ENCODE results near the gene KLHL6.
A peak's percentile ranks its signal among the peaks of the same experiment; 100 is the strongest.
"Not testable (repeated sequence)": the region's sequence is repeated elsewhere in the genome, so short reads cannot be mapped to it uniquely, and the experiment has no call there.

KLHL6 gene

DNA sequence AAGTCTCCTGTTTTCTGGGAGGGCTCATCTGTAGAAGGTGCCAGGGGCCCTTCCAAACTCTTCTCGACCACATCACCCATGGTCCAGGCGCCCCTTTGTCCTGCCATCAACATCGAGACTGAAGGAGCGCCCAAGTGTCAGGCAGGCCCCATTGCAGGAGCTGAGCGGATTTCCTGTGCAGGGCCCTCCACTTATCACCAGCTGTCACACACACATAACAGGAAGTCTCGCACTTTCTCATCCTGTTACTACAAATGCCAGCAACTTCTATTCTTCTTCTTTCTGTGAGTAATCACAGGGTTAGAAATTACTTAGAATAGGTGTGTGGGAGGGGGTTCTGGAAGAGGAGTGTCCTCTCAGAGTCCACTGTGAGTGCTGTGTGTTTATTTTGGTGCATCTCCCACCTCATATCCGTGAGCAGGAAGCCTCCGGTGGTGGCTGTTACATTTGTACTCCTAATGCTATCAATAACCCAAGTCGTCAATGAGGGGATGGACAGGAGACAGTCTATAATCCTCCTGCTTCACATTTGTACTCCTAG is at the start of gene KLHL6:
Gene KLHL6, minus strand, starts transcription at position 166 of the 541 bp plus-strand sequence. Its CDS starts 53 bp downstream, at position 113.
- peak; percentile 87 for DNase-seq

- DNase-seq: no peak
These were observed 42.5 kb upstream of the KLHL6 start for GRCh38 chr3:183597959-183598358.

DNA sequence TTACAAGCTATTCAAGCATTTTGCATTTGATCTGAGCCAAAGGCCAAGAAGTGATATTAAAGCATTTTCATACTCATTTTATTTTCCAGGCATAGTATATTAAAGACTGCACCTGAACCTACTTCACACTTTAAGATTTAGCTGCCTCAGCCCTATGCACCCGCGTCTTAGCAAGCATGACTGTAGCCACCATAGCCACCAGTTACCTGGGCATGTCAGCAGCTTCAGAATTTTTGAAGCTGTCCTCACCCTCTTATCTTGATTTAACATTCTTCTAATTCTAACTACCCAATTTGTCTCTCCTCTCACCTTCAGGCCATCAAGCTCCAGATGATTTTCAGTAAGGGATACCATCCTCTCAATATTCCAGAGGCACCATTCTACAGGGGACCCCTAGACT is 39.1 kb upstream of the KLHL6 start:
- DNase-seq: no peak

DNA sequence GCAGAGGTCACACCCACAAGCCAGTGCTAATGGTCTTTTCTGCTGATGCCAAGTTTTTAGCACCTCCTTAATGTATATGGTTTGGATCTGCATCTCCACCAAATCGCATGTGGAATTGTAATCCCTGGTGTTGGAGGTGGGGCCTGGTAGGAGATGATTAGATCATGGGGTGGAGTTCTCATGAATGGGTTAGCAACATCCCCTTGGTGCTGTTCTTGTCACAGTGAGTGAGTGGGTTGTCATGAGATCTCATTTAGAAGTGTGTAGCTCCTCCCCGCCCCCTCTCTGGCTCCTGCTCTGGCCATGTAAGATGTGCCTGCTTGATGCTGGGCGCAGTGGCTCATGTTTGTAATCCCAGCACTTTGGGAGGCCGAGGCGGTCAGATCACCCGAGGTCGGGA is 37.3 kb upstream of the KLHL6 start:
- DNase-seq: no peak

DNA sequence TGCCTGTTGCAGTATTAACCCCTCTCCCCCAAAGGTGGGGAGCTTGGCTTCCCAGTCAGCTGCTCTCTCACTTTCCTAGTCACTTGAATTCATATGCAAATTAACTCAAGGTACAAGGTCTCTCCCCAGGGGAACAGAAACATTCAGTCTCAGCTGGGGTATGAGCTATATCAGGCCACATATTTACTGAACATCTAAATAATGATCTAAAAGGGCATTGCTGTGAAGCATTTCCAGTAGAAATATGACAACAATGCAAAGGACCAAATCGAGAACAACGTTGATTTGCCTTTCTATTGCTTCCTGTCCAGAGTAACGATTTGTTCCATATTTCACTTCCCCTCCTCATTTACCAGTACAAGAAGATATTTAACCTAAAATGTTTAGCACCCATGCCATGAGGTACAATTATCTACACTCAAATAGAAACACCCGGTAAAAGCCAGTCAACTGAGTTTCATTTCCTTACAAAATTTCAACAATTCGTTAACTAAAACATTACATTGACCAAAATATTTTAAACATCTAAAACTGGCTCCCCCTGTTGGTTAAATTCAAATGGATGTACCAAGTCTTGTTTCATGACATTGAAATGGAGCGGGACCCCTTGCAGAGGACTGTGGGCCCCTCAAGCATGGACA is 36.5 kb upstream of the KLHL6 start:
- peak; percentile 59 for DNase-seq

DNA sequence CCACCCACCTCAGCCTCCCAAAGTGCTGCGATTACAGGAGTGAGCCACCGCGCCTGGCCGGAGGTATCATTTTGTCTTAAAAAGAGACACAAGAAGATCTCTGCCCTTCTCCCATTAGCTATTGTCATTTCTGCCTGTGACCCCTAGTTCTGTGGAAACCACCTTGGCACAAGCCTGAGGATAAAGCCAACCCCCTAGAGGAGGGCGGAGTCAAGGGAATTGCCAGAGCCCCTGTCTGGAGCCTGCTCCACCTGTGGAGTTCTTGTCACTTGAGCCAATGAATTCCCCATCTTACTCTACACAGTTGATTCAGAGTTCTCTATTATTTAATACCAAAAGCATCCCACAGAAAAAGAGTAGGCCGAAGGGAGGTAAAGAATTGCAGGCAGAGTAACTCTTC is 34.9 kb upstream of the KLHL6 start:
- DNase-seq: no peak

- DNase-seq: peak; percentile 68
These were observed 31.8 kb upstream of the KLHL6 start for GRCh38 chr3:183587336-183587735.

- no peak for DNase-seq
These were observed 31.0 kb upstream of the KLHL6 start for GRCh38 chr3:183586477-183586876.

GRCh38 chr3:183584914-183585280 is 29.4 kb upstream of the KLHL6 start:
- DNase-seq: no peak

DNA sequence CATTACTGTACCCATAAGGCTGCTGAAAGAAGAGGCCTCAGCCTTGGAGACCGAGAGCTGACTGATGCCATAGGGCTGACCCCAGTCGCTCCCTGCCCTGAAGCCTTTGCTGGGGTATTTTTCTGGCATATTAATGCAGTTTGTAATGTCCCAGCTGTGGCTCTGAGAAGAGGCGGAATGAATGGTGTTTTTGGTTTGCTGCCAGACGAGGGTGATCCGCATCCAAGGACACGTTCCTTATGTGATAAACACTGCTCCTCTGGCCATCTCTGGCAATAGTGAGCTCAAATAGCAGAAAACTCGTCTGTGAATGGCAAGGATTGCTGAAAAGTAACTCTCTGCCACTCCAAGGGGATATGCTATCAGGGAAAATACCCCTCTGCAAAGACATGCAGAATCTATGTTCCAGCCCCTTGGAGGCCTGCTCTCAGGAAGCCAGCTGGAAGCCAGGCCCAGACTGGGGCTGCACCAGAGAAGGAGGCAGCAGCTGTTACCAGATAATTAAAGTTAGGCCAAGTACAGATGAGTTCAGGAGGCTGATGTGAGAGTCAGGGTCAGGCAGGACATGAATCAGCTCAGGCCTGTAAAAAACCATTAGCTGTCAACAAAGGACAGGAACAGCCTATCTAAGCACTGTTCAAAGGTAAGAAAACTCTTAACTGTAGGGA is 28.9 kb upstream of the KLHL6 start:
- peak; percentile 83 for DNase-seq

DNA sequence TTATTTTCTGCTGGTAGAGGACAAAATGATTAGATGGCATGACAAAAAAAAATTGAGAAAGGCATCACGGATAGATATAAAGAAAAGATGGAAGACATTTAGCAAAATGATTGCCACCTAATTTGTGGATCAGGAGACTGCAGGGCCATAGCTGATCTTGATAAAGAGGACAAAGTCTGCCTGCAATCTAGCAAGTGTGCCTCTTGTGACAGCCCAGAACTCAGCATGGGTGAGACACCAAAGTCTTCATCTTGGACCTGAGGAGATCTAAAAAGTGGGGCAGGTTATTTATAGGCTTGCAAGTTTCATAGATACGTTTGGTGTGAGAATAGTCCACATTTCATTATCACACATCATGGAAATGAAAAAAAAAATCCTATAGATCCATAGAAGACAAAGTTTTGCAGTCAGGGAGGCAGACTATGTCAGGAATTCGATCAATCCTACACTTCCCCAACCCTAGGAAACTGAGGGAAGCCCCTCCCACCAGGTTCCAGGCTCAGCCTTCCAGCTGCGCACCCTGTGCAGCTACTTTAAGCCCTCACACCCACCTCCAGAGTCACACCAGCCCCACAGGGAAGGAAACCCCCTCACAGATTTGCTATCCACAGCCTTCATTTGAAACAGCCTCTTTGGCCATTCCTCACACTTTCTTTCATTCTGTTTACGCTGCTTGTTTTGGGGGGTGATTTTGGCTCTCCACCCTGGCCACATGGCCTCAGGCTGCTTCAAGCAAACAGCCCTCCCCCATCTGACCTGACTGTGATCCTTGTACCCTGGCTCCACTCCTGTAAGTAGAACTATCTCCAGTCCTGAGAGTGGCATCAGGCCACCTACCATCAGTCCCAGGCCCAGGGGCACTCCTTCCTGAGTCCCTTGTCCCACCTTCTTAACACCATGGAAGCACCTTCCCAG is 28.1 kb upstream of the KLHL6 start:
- peak; percentile 41 for DNase-seq

DNA sequence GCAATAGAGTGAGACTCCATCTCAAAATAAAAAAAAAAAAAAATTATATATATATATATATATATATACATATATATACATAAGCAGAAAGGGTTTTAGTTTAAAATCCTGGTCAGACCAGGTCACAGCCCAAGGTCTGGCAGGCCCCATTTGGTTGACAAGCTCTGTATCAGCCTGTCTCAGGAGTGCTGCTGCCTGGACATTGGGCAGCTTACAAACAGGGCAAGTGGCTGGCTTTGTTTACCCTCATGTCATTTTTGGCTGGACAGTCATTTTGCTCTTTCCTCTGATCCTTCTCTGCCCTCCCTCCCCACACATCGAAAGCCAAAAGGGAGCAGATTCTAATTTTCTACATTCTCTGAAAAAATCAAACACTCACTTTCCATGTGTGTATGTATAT is 26.7 kb upstream of the KLHL6 start:
- no peak for DNase-seq

- DNase-seq: peak; percentile 94
These were observed 26.1 kb upstream of the KLHL6 start for GRCh38 chr3:183581496-183582155.

DNA sequence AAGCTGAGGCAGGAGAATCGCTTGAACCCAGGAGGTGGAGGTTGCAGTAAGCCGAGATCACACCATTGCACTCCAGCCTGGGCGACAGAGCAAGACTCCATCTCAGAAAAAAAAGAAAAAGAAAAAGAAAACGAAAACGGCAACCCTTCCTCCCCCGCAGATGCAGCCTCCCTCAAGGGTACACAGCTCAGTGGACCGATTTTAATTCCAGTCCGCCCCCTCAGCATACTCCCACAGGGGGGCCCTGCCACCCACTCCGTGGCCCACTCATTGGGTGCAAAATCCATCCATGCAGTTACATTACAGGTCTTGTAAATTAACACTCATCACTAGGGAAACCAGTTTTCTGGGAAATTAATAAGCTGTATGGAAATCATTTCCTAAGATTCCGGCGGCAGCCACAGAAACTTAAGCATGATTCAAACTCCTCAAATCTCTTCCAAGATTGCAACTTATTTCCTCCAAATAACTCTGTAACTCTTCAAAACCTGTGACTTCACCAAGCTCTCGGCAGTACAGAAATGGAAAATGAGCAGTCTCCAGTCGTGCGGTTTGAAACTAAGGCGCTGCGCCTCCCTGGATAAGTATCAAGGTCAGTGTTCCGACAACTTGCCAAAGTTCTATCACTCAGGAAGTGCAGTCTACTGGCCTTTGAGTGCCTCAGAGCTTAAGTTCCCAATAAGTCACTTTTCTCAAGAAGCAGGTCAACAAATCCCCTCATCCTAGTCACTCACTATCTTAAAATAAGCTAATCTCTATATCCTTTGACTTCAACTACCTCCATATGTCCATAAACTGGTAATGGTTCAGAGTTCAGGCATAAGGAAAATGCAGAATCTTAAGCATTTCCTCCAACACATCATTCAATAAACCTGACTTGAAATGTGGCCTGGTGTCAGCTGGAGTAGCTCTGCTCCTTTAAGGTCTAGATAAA is 24.7 kb upstream of the KLHL6 start:
- peak; percentile 25 for DNase-seq

DNA sequence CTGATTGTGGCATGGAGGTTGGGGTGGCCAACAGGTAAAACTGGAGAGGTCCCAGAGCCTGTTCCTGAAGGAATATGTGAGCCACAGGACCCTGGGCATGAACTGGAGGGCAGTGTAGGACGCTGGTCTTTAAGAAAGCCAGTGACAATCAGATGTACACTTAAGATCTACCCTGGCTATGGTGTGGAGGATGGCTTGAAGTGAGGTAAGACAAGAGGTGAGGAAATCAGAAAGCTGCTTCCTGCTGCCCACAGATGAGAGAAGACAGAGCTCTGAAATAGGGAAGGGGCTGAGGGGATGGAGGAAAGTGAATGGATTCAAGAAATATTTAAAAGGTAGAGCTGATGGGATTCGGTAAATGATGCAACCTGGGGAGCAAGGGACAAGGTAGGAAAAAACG is 22.7 kb upstream of the KLHL6 start:
- DNase-seq: no peak

DNA sequence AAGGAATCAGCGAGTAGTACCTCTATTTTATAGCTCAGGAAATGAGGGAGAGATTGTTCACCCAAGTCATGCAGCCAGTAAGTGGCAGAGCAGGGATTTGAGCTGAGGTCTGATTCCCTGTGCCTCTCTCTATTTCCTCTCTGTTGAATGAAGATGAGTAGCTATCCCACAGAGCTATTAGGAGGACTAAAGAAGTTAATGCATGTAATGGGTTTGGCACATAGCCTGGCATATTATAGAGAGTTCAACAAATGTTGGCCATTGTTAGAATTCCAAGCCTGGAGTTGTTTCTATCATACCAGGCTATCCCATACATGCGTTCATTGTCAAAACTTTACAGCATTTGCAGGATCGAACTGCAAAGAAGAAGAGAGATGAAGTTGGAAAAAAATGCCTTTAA is 21.8 kb upstream of the KLHL6 start:
- DNase-seq: no peak

GRCh38 chr3:183576487-183577107 is 21.1 kb upstream of the KLHL6 start:
- DNase-seq: peak; percentile 30

- DNase-seq: no peak
These were observed 17.4 kb upstream of the KLHL6 start for GRCh38 chr3:183572935-183573334.

DNA sequence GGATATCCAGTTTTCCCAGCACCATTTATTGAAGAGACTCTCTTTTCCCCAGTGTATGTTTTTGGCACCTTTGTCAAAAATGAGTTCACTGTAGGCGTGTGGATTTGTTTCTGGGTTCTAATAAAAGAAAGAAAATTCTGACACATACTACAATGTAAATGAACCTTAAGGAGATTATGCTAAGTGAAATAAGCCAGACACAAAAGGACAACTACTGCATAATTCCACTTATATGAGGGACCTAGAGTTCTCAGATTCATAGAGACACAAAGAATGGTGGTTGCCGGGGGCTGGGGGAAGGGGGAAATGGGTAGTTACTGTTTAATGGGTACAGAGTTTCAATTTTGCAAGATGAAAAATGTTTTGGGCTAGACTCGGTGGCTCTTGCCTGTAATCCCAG is 14.7 kb upstream of the KLHL6 start:
- not testable (repeated sequence) for DNase-seq

DNA sequence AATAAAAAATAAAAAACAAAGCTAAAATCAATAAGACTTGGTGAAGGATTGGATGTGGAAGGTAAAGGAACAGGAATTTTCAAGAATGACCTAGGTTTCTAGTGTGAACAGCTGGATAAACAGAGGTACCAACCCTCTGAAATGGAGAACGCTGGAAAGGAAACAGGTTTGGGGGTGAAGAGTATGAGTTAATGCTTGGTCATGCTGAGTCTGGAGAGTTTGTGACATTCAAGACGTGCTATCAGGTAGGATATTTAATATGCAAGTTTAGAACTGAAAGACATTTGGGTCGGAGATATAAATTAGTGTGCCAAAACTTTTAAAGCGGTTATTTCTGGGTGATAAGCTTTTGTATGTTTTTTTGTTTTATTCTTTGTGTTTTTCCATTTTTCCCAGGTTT is 11.4 kb upstream of the KLHL6 start:
- DNase-seq: no peak

DNA sequence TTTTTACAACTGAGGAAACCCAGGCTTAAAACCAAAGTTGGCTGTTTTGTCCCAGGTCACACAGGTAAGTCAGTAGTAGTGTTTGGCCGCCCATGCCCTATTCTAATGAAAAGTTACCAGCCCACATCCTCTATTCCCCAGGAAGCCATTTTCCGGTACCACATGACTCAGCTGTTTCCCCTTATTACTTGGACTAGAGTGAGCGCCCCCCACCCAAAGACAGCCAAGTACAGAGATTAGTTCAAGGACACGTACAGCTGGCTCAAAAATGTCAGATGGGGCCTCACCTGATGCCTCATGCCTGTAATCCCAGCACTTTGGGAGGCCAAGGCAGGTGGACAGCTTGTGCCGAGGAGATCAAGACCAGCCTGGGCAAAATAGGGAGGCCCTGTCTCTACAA is 8.5 kb upstream of the KLHL6 start:
- no peak for DNase-seq

DNA sequence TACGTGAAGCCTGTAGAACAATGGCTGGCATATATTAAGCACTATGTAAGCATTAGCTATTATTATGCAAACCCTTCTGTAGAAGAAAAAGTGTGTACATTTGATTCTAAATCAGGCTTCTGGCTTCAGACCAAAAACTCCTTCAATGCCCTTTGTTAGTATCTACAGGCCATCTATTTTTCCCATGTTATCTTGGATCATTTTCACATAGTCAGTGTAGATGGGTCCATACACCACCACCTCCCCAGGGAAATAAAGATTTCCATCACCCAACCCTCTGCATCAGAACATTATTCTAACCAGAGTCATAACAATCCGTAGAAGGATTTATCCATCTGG is 8.0 kb upstream of the KLHL6 start:
- no peak for DNase-seq
